GM12865 (cell line): ENCODE data around the gene C1orf146.

Experiments used
- DNase-seq: peaks from one replicate; pipeline ENCODE4 v3.0.0; 2010; ENCODE audit warnings: low read depth
- H3K4me3 ChIP-seq: 2 replicates; pipeline ENCODE4 v1.5.1; 2011; ENCODE audit warnings: mild to moderate bottlenecking, low read depth, low read length, control low read depth
- CTCF ChIP-seq: IDR thresholded peaks from 2 replicates; pipeline ENCODE4 v1.5.1; 2011; ENCODE audit warnings: low read length, control low read depth, low read depth, inconsistent platforms; ENCODE audit not compliant: insufficient read depth; ENCODE audit errors: missing control alignments

The C1orf146 gene

GRCh38 chr1:92291372-92291999 is 73.8 kb downstream of the C1orf146 start:
- peak; percentile 32 for DNase-seq
- TF ChIP-seq CTCF, result peak; percentile 39
- no peak overlapping the region for H3K4me3 ChIP-seq
